GM21367 (cell line): ENCODE data around the gene PUS7L.

Experiments
- ATAC-seq: cut with Tn5 transposase; IDR thresholded peaks from one replicate; pipeline ENCODE4 v1.9.1; 2021; ENCODE audit not compliant: unreplicated experiment

PUS7L gene, protein sequence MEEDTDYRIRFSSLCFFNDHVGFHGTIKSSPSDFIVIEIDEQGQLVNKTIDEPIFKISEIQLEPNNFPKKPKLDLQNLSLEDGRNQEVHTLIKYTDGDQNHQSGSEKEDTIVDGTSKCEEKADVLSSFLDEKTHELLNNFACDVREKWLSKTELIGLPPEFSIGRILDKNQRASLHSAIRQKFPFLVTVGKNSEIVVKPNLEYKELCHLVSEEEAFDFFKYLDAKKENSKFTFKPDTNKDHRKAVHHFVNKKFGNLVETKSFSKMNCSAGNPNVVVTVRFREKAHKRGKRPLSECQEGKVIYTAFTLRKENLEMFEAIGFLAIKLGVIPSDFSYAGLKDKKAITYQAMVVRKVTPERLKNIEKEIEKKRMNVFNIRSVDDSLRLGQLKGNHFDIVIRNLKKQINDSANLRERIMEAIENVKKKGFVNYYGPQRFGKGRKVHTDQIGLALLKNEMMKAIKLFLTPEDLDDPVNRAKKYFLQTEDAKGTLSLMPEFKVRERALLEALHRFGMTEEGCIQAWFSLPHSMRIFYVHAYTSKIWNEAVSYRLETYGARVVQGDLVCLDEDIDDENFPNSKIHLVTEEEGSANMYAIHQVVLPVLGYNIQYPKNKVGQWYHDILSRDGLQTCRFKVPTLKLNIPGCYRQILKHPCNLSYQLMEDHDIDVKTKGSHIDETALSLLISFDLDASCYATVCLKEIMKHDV

DNA sequence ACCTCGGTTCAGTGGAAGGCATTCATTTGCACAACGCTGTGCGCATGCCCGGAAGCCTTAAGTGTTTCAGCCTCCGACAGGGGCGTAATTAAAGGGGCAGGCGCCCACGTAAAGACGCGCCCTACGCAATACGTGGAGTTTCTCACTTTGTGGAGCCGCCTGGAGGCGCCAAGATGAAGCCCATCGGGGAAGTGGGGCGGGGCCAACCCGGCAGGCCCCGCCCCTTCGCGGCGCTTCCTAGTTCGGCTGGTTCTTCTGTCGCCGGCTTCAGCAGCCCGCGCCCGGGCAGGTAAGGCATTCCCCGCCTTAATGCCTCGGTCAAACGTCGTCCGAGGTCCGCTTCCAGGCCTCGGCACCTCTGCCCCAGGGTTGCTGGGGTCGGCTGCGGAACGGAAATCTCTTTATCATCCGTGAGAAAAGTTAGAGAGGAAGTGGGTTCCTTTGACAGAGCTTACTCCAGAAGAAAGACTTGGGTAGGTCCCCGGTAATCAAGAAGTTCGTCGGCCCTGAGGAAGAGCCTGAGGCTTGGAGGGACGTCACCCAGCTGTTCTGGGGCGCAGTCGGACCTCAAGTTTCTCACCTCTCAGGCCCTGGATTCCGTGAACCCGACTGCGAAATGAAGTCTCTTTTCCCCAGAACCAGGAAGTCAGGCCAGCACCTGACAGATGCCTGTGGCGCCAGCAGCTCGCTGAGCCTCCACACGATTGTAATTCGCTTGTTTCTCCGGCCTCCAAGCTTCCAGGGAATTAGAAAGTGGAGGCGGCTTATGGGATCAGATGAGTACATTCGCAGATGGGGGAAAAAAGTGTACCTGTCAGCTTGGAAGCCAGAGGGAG lies at the start of gene PUS7L, which contains the start of gene IRAK4:
Gene PUS7L, minus strand, starts transcription at position 63 of the 836 bp plus-strand sequence. CDS start 3,545 bp downstream, outside the sequence.
Gene IRAK4, plus strand, starts transcription at position 224 of the 836 bp plus-strand sequence. CDS start 9,161 bp downstream, outside the sequence.
- ATAC-seq, result peak; percentile 97

- no peak for ATAC-seq
Observed at GRCh38 chr12:43807386-43807785, 48.8 kb upstream of the PUS7L start.

DNA sequence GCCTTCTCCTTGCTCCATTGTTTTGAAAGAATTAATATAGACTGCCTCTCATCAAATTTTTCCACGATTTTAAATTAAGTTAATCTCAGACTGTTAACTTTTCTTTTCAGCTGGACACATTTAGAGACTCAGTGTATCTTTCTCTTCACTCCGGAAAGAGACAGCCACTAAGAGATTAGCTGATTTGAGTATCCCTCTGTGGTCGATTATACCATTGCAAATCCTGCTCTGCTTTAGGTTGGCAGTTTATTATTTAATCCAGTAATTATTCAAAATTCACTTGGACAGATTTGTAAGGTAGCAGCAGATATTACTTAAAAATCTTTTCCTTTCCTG lies 48.1 kb upstream of the PUS7L start:
- ATAC-seq, result no peak

GRCh38 chr12:43805860-43806736 lies 47.5 kb upstream of the PUS7L start, which contains the start of gene TWF1:
TWF1 (minus strand) TSS chr12:43806317; CDS start chr12:43806245, 72 bp downstream.
- peak; percentile 92 for ATAC-seq

- no peak for ATAC-seq
Observed at GRCh38 chr12:43805149-43805859, 46.7 kb upstream of the PUS7L start.

DNA sequence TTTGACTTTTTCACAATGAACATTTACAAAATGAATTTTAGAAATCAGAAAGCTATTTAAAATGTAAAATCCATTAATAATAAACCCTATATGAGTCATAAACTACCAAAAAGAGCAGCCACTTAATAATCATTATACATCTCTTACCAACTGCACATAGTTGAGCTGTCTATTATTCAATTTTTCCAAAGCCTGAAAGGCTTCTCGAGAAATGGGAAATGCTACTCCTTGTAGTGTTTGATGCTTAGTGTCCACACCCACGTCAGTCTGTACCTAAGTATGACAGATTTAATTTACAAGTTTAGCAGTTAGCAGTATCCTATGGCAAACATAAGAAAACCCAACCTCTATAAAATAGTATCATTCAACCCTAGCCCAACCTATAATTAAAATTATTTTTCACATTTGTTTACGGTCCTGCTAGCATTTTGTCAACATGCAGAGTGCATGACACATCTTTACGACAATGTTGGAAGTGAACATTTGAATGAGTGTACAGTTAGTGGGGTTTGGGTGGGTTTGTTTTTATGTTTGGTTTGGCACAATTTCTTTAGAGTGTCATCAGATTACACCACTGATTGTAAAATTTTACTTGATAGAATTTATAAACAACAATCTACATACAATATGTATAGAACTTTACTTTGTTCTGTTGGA lies 39.1 kb upstream of the PUS7L start:
- ATAC-seq, result no peak

DNA sequence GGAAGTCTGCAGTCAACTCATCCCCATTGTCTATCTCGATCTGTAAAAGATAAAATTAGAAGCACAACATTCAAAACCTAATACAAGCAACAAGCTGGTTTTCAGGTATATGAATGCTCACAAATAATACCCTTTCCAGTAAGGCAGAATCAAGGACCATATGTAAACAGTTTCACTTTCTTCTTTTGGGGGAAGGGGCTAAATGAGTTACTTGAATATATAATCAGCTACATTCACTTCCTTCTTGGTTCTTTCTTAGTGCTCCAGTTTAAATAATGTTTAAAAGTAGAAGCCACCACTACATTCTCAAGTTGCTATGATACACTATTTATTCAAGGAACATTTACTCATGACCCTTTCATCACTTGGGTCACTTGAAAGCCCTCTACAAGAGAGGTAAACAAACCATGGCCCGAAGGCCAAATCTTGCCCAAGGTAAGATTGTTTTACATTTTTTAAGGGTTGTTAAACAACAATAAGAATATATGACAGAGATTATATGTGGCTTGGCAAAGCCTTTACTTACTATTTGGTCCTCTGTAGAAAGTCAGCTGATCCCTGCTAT lies 37.2 kb upstream of the PUS7L start:
- ATAC-seq, result no peak

GRCh38 chr12:43789941-43790340 lies 31.4 kb upstream of the PUS7L start:
- no peak for ATAC-seq

DNA sequence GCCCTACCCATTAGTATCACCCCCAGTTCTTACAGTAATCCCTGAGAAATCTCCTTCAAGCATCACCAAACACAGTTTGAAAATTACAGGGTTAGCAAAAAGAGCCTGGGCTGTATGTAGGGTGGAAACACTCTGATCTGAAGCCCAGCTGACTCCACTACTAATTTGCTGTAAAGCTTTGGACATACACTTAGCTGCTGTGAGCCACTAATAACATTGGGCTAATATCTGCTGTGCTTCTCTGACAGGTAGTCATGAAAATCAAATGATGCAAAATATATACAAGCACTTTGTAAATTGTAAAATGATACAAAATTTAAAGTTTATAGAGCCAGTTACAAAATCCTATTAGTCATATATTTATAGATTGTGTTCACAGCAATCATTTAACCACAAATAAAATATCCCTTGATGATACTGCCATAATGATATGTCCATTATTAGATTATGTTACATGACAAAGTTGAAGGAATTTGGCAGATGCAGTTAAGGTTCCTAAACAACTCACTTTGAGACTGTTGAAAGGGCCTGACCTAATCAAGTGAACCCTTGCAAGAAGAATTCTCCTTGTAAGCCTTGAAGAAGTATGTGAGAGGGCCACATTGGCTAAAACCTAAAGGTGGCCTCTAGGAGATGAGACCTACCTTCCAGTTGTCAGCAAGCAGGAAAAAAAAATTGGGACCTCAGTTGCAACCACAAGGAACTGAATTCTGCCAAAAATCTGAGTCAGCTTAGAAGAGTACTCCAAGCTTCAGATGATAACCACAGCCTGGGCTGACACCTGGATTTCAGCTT lies 28.5 kb upstream of the PUS7L start:
- ATAC-seq, result no peak

- ATAC-seq, result no peak
Observed at GRCh38 chr12:43776498-43776897, 17.9 kb upstream of the PUS7L start.

GRCh38 chr12:43766291-43766690 lies 7.7 kb upstream of the PUS7L start:
- no peak for ATAC-seq

DNA sequence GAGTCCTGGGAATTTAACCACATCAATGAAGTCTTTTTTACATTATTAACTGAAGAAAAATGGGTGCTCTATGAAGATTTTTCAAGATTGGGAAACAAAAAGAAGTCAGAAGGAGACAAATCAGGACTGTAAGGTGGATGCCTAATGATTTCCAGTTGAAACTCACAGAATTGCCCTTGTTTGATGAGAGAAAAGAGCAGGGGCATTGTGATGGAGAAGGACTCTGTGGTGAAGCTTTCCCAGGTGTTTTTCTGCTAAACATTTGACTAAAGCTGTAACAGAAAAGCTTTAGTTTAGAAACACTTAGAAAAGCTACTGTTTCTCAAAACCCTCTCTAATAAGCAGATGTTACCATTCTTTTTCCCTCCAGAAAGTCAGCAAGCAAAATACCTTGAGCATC lies 5.9 kb upstream of the PUS7L start:
- ATAC-seq, result no peak

- no peak for ATAC-seq
Observed at GRCh38 chr12:43763769-43764168, 5.2 kb upstream of the PUS7L start.

DNA sequence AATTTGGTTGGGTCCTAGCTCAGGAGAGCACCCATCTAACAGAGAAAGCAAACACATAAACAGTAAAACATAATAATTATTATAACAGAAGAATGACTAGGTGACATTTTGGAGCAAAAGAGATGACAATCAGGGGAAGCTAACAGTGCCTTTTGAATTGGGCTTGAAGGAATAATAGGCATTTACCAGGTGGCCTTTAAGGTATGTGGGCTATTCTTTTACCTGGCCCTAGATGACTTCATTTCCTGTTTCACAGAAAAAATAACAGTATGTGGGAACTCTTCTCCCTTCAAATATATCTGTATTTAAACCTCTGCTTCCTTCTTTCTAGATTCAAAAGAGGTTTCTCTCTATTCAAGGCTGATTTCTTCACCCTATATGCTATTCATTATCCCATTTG lies 4.0 kb upstream of the PUS7L start:
- no peak for ATAC-seq

- no peak for ATAC-seq
Observed at GRCh38 chr12:43761500-43761899, 2.9 kb upstream of the PUS7L start.

DNA sequence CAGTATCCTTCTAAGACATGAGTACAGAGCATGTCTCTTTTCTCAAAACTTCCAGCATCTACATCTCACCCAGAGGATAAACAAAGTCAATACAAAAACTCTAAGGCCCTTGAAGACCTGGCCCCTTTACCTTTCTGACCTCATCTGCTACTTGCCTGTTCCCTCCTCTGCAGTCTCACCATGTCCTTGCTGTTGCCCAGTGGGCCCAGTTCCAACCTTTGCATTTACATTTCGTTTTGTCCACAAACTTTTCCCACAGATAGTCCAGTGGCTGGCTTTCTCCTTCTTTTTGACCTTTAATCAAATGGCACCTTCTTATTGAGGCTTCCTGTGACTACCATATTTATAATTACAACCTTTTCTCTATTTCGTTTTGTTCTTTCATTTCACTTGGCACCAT lies 1.8 kb upstream of the PUS7L start:
- no peak for ATAC-seq

GRCh38 chr12:43758247-43758727 lies 303 bp downstream of the PUS7L start:
- no peak for ATAC-seq

GRCh38 chr12:43754015-43754414 lies 4.6 kb downstream of the PUS7L start:
- ATAC-seq, result no peak
